Activated T-cell treated with anti-CD3 and anti-CD28 coated beads, Interleukin-2, amount 50 U/mL, for 4 hours (primary cell): ENCODE measurements around the gene ECPAS. TPM values are rescaled to one million over a fixed set of nuclear protein-coding genes. Genes with fewer than 3 reads are reported as not detected.
"Not testable (repeated sequence)": the region's sequence is repeated elsewhere in the genome, so short reads cannot be mapped to it uniquely, and the experiment has no call there.

Experiments
- ATAC-seq, 2 donors: fragments of 200-7000 bp; cut with Tn5 transposase; one replicate each; pipeline ENCODE4 v1.10.0; 2021
- DNase-seq: peaks from one replicate; pipeline ENCODE4 v3.0.0-alpha.2; 2020
- H3K27me3 Mint-ChIP-seq: one replicate; pipeline ENCODE4 v1.8.0; 2021; ENCODE audit warnings: low read depth, mixed read lengths
- H3K36me3 Mint-ChIP-seq: one replicate; pipeline ENCODE4 v1.8.0; 2022; ENCODE audit warnings: mixed read lengths; ENCODE audit not compliant: insufficient read depth
- H3K4me1 Mint-ChIP-seq: one replicate; pipeline ENCODE4 v1.8.0; 2021; ENCODE audit warnings: low read depth, mixed read lengths
- H3K4me3 Mint-ChIP-seq: one replicate; pipeline ENCODE4 v1.8.0; 2021; ENCODE audit warnings: mild to moderate bottlenecking, moderate library complexity, mixed read lengths
- H3K9me3 Mint-ChIP-seq: one replicate; pipeline ENCODE4 v1.8.0; 2021; ENCODE audit warnings: mixed read lengths
- total RNA-seq, 3 donors: library from RNA; stranded (reverse); gene quantifications; one replicate each; pipeline ENCODE4 v1.2.1, GENCODE V29; 2021

Gene ECPAS
- total RNA-seq, 3 donors from 2014 or later, result 95.1 to 98.4 (median 97.9) TPM

GRCh38 chr9:111450124-111450523, 34.1 kb downstream of the ECPAS start:
- DNase-seq (no peak), ATAC-seq (no peak)
- peaks cover 36% of the 10 kb centered on the region for H3K36me3 Mint-ChIP-seq
- H3K4me1 Mint-ChIP-seq, result peaks cover 10% of the 10 kb centered on the region
- H3K9me3 Mint-ChIP-seq, result no peaks in the 10 kb centered on the region
- H3K4me3 Mint-ChIP-seq, result no peak overlapping the region
- no peaks in the 10 kb centered on the region for H3K27me3 Mint-ChIP-seq

GRCh38 chr9:111449705-111450104, 34.5 kb downstream of the ECPAS start:
- Mint-ChIP-seq H3K4me1 (peaks cover 10% of the 10 kb centered on the region), H3K36me3 (peaks cover 39% of the 10 kb centered on the region), H3K4me3 (no peak overlapping the region), H3K9me3 (no peaks in the 10 kb centered on the region), H3K27me3 (no peaks in the 10 kb centered on the region)
- ATAC-seq (no peak), DNase-seq (no peak)

- not testable (repeated sequence) for ATAC-seq, H3K4me3 Mint-ChIP-seq, H3K27me3 Mint-ChIP-seq, H3K9me3 Mint-ChIP-seq, DNase-seq, H3K4me1 Mint-ChIP-seq
- peaks cover 45% of the 10 kb centered on the region for H3K36me3 Mint-ChIP-seq
Measured at GRCh38 chr9:111445799-111446198, 38.4 kb downstream of the ECPAS start.

- H3K4me1 Mint-ChIP-seq, result no peaks in the 10 kb centered on the region
- no peaks in the 10 kb centered on the region for H3K9me3 Mint-ChIP-seq
- no peak overlapping the region for H3K4me3 Mint-ChIP-seq
- no peaks in the 10 kb centered on the region for H3K27me3 Mint-ChIP-seq
- no peak for DNase-seq
- ATAC-seq, result no peak
- peaks cover 52% of the 10 kb centered on the region for H3K36me3 Mint-ChIP-seq
Measured at GRCh38 chr9:111443454-111443853, 40.7 kb downstream of the ECPAS start.

- H3K36me3 Mint-ChIP-seq, result peaks cover 53% of the 10 kb centered on the region
- no peaks in the 10 kb centered on the region for H3K4me1 Mint-ChIP-seq
- no peaks in the 10 kb centered on the region for H3K27me3 Mint-ChIP-seq
- DNase-seq (no peak), ATAC-seq (no peak)
- no peak overlapping the region for H3K4me3 Mint-ChIP-seq
- H3K9me3 Mint-ChIP-seq, result no peaks in the 10 kb centered on the region
Measured at GRCh38 chr9:111442360-111443027, 41.7 kb downstream of the ECPAS start.

GRCh38 chr9:111440226-111440625, 44.0 kb downstream of the ECPAS start:
- H3K4me3 Mint-ChIP-seq, result no peak overlapping the region
- ATAC-seq, result no peak

GRCh38 chr9:111438541-111439235, 45.5 kb downstream of the ECPAS start:
- H3K36me3 Mint-ChIP-seq, result peaks cover 37% of the 10 kb centered on the region
- no peaks in the 10 kb centered on the region for H3K27me3 Mint-ChIP-seq
- H3K9me3 Mint-ChIP-seq, result no peaks in the 10 kb centered on the region
- H3K4me1 Mint-ChIP-seq, result no peaks in the 10 kb centered on the region
- ATAC-seq (no peak), DNase-seq (no peak)
- no peak overlapping the region for H3K4me3 Mint-ChIP-seq

More at GRCh38 chr9:111440226-111440625, 44.0 kb downstream of the ECPAS start:
- Mint-ChIP-seq H3K4me1 (no peaks in the 10 kb centered on the region), H3K9me3 (no peaks in the 10 kb centered on the region), H3K27me3 (no peaks in the 10 kb centered on the region), H3K36me3 (peaks cover 46% of the 10 kb centered on the region)
- no peak for DNase-seq

GRCh38 chr9:111436571-111436970, 47.6 kb downstream of the ECPAS start:
- no peaks in the 10 kb centered on the region for H3K4me1 Mint-ChIP-seq
- ATAC-seq, result no peak
- H3K9me3 Mint-ChIP-seq, result no peaks in the 10 kb centered on the region
- H3K27me3 Mint-ChIP-seq, result no peaks in the 10 kb centered on the region
- peaks cover 42% of the 10 kb centered on the region for H3K36me3 Mint-ChIP-seq
- DNase-seq, result no peak
- H3K4me3 Mint-ChIP-seq, result no peak overlapping the region

- no peaks in the 10 kb centered on the region for H3K27me3 Mint-ChIP-seq
- no peak for DNase-seq
- no peak for ATAC-seq
- no peaks in the 10 kb centered on the region for H3K4me1 Mint-ChIP-seq
- H3K9me3 Mint-ChIP-seq, result no peaks in the 10 kb centered on the region
- H3K4me3 Mint-ChIP-seq, result no peak overlapping the region
- H3K36me3 Mint-ChIP-seq, result peaks cover 44% of the 10 kb centered on the region
Measured at GRCh38 chr9:111433082-111433481, 51.1 kb downstream of the ECPAS start.

GRCh38 chr9:111431684-111432083, 52.5 kb downstream of the ECPAS start:
- Mint-ChIP-seq H3K9me3 (no peaks in the 10 kb centered on the region), H3K36me3 (peaks cover 50% of the 10 kb centered on the region), H3K27me3 (no peaks in the 10 kb centered on the region), H3K4me1 (peaks cover 5% of the 10 kb centered on the region), H3K4me3 (no peak overlapping the region)
- ATAC-seq (no peak), DNase-seq (no peak)

GRCh38 chr9:111429175-111429574, 55.0 kb downstream of the ECPAS start:
- Mint-ChIP-seq H3K4me3 (no peak overlapping the region), H3K36me3 (peaks cover 51% of the 10 kb centered on the region), H3K27me3 (no peaks in the 10 kb centered on the region), H3K9me3 (no peaks in the 10 kb centered on the region), H3K4me1 (peaks cover 5% of the 10 kb centered on the region)
- DNase-seq (no peak), ATAC-seq (no peak)

- H3K4me3 Mint-ChIP-seq, result no peak overlapping the region
- H3K27me3 Mint-ChIP-seq, result no peaks in the 10 kb centered on the region
- H3K36me3 Mint-ChIP-seq, result peaks cover 56% of the 10 kb centered on the region
- no peaks in the 10 kb centered on the region for H3K9me3 Mint-ChIP-seq
- ATAC-seq (peak in 1 of 2 donors; percentile 63), DNase-seq (no peak)
- H3K4me1 Mint-ChIP-seq, result peaks cover 5% of the 10 kb centered on the region
Measured at GRCh38 chr9:111427186-111427585, 57.0 kb downstream of the ECPAS start.

GRCh38 chr9:111423389-111423788, 60.8 kb downstream of the ECPAS start:
- no peaks in the 10 kb centered on the region for H3K27me3 Mint-ChIP-seq
- H3K4me3 Mint-ChIP-seq, result no peak overlapping the region
- ATAC-seq (no peak), DNase-seq (no peak)
- peaks cover 59% of the 10 kb centered on the region for H3K36me3 Mint-ChIP-seq
- no peaks in the 10 kb centered on the region for H3K9me3 Mint-ChIP-seq
- peaks cover 5% of the 10 kb centered on the region for H3K4me1 Mint-ChIP-seq

- no peak for DNase-seq
- H3K9me3 Mint-ChIP-seq, result no peaks in the 10 kb centered on the region
- no peaks in the 10 kb centered on the region for H3K4me1 Mint-ChIP-seq
- H3K4me3 Mint-ChIP-seq, result no peak overlapping the region
- no peak for ATAC-seq
- H3K36me3 Mint-ChIP-seq, result peaks cover 67% of the 10 kb centered on the region
- no peaks in the 10 kb centered on the region for H3K27me3 Mint-ChIP-seq
Measured at GRCh38 chr9:111414406-111414805, 69.8 kb downstream of the ECPAS start.

GRCh38 chr9:111413996-111414395, 70.2 kb downstream of the ECPAS start:
- H3K9me3 Mint-ChIP-seq, result no peaks in the 10 kb centered on the region
- H3K4me1 Mint-ChIP-seq, result no peaks in the 10 kb centered on the region
- H3K27me3 Mint-ChIP-seq, result no peaks in the 10 kb centered on the region
- H3K36me3 Mint-ChIP-seq, result peaks cover 67% of the 10 kb centered on the region
- no peak overlapping the region for H3K4me3 Mint-ChIP-seq
- ATAC-seq (no peak), DNase-seq (no peak)
